ENCODE results near the gene CRADD.

- no peak for TF ChIP-seq EZH2 (IDR thresholded peaks at IDR 0.05; ENCODE audit: insufficient read depth, poor library complexity, severe bottlenecking)
- TF ChIP-seq EZH2phosphoT487 (IDR thresholded peaks at IDR 0.05; ENCODE audit: insufficient read depth, low read depth) = no peak
Measured at GRCh38 chr12:93902736-93903562, 225.8 kb downstream of the CRADD start.

All from GM23248 (cell line).